Endothelial cell of umbilical vein (primary cell): Measurements from ENCODE around the gene ZSWIM6.

Experiments
- CTCF ChIP-seq, 2 donors: IDR thresholded peaks; 1 replicate in 1 of 2; 2 replicates in 1 of 2; pipeline ENCODE4 v1.5.1; 2011; ENCODE audit warnings: low read length in 2 of 2, mild to moderate bottlenecking in 2 of 2, moderate library complexity in 2 of 2, control low read depth in 1 of 2, inconsistent platforms in 1 of 2, low read depth in 1 of 2; ENCODE audit not compliant: insufficient read depth in 1 of 2; ENCODE audit errors: extremely low read depth in 1 of 2
- GATA2 ChIP-seq: IDR thresholded peaks from 2 replicates; pipeline ENCODE4 v1.7.0; 2011; ENCODE audit warnings: low read depth, mild to moderate bottlenecking, moderate library complexity, mixed read lengths, low read length; ENCODE audit not compliant: insufficient read length, insufficient read depth
- MAX ChIP-seq: IDR thresholded peaks from 2 replicates; pipeline ENCODE4 v1.6.1; 2011; ENCODE audit not compliant: insufficient read depth, insufficient read length
- POLR2A ChIP-seq: IDR thresholded peaks from 2 replicates; pipeline ENCODE4 v1.6.1; 2012; ENCODE audit warnings: low read depth, mild to moderate bottlenecking, control low read depth, low read length
- POLR2AphosphoS5 ChIP-seq: IDR thresholded peaks from 2 replicates; pipeline ENCODE4 v1.6.1; 2012; ENCODE audit warnings: low read depth, mild to moderate bottlenecking, control low read depth, low read length, moderate library complexity; ENCODE audit not compliant: insufficient read depth

- TF ChIP-seq POLR2A (no peak), MAX (no peak), POLR2AphosphoS5 (no peak), GATA2 (no peak), CTCF (IDR thresholded peaks at IDR 0.05; ENCODE audit: extremely low read depth in 1 of 2, insufficient read depth in 1 of 2, low read depth in 1 of 2, low read length in 2 of 2) (no peak)
Observed at GRCh38 chr5:61381968-61382367, 49.9 kb downstream of the ZSWIM6 start.
